Subcutaneous adipose tissue (tissue), 4 donors: ENCODE data around the gene SPEG. TPM values are rescaled to one million over a fixed set of nuclear protein-coding genes. Genes with fewer than 3 reads are reported as not detected.

ENCODE experiments used
- total RNA-seq, 4 donors: library from RNA; depleted of rRNA; stranded (reverse); fragments of >200 nt; gene quantifications; one replicate each; pipeline ENCODE4 v1.1.0, GENCODE V29; 2016
- TF ChIP-seq, protein P1 (sequence below): fragments of 450-650 bp; IDR thresholded peaks from one replicate; pipeline ENCODE4 v1.5.1; 2016; ENCODE audit warnings: low read depth, mild to moderate bottlenecking, control low read depth, antibody characterized with exemption, moderate library complexity

The SPEG gene
- total RNA-seq, 4 donors from 2014 or later = 0.49 to 5.9 (median 2.9) TPM

DNA sequence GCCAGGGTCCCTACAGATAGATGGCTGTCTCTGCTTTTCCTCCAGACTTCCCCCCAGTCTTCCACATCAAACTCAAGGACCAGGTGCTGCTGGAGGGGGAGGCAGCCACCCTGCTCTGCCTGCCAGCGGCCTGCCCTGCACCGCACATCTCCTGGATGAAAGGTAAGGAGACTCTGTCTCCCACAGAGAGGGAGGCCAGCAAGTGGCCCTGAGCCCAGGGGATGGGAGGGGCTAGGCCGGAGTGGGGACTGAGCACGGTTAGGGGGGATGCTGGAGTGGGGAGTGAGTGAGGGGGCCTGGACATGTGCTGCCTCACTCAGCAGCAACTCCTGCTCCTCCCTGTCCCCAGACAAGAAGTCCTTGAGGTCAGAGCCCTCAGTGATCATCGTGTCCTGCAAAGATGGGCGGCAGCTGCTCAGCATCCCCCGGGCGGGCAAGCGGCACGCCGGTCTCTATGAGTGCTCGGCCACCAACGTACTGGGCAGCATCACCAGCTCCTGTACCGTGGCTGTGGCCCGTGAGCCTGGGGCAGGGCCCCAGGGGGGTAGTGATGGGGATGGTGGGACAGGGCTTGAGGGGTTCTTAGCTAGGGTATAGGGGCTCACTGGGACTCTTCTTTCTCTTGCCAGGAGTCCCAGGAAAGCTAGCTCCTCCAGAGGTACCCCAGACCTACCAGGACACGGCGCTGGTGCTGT is 53.7 kb downstream of the SPEG start:
- TF ChIP-seq, protein P1, sequence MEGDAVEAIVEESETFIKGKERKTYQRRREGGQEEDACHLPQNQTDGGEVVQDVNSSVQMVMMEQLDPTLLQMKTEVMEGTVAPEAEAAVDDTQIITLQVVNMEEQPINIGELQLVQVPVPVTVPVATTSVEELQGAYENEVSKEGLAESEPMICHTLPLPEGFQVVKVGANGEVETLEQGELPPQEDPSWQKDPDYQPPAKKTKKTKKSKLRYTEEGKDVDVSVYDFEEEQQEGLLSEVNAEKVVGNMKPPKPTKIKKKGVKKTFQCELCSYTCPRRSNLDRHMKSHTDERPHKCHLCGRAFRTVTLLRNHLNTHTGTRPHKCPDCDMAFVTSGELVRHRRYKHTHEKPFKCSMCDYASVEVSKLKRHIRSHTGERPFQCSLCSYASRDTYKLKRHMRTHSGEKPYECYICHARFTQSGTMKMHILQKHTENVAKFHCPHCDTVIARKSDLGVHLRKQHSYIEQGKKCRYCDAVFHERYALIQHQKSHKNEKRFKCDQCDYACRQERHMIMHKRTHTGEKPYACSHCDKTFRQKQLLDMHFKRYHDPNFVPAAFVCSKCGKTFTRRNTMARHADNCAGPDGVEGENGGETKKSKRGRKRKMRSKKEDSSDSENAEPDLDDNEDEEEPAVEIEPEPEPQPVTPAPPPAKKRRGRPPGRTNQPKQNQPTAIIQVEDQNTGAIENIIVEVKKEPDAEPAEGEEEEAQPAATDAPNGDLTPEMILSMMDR = no peak

DNA sequence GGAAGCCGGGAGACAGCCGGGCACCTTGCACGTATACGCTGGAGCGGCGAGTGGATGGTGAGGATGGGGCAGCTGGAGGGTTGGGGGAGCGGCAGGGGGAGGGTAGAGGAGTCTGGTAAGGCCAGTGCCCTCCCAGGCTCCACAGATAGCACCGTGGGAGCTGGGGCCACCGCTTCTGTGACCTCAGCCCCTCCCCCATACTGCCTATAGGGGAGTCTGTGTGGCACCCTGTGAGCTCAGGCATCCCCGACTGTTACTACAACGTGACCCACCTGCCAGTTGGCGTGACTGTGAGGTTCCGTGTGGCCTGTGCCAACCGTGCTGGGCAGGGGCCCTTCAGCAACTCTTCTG is 54.2 kb downstream of the SPEG start:
- TF ChIP-seq, protein P1 = no peak

DNA sequence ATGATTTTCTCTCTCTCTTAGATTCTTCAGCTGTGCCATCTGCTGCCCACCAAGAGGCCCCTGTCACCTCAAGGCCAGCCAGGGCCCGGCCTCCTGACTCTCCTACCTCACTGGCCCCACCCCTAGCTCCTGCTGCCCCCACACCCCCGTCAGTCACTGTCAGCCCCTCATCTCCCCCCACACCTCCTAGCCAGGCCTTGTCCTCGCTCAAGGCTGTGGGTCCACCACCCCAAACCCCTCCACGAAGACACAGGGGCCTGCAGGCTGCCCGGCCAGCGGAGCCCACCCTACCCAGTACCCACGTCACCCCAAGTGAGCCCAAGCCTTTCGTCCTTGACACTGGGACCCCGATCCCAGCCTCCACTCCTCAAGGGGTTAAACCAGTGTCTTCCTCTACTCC is 54.7 kb downstream of the SPEG start:
- TF ChIP-seq, protein P1 = no peak

DNA sequence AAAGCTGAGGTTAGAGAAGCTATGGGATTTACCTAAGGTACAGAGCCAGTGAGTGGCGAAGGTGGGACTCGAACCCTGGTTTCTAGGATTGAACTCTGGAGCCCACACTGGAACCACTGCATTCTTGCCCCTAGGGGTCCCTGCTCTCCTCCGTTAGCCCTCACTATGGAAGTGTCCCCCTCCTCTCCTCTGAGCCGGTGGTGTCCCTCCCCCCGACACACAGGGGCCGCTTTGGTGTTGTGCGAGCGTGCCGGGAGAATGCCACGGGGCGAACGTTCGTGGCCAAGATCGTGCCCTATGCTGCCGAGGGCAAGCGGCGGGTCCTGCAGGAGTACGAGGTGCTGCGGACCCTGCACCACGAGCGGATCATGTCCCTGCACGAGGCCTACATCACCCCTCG is 55.5 kb downstream of the SPEG start:
- TF ChIP-seq, protein P1 = no peak

DNA sequence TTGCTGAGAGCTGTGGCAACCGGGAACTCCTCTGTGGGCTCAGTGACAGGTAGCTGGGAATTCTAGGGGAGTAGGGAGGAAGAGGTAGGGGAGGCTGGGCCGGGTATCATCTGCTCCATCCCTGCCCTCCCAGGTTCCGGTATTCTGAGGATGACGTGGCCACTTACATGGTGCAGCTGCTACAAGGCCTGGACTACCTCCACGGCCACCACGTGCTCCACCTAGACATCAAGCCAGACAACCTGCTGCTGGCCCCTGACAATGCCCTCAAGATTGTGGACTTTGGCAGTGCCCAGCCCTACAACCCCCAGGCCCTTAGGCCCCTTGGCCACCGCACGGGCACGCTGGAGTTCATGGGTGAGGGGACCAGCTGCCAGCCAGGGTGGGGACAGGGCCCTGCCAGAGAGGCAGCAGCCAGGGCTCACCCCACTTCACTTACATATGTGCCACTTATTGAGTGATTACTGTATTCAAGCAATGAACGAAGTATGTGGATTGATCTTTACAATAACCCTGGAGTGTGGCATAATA is 56.0 kb downstream of the SPEG start:
- TF ChIP-seq, protein P1 = no peak

DNA sequence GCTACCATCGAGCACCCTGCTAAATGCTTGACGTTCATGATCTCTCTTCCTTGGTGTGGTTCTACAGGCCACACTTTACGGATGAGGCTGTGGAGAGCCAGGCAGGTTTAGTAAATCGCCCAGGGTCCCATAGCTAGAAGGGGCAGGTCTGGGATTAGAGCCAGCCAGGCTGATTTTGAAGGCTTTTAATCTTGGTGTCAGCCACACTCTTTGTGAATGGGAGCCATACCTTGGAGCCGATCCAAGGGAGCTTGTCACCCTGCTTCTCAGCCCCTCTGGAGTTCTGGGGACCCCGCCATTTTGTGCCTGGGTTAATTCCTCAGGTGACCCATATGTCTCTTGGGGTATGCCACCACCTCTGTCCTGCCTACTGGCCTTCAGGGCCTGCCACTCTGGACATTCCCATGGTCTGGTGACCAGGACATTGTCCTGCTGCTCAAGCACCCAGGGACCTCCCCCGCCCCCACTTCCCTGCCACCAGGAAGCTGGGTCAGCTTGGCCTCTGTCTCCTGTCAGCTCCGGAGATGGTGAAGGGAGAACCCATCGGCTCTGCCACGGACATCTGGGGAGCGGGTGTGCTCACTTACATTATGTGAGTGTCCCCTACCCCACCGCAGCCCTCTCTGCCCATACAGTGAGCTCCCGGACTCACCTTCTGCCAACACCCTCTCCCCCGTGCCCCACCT is 56.8 kb downstream of the SPEG start:
- TF ChIP-seq, protein P1 = no peak

DNA sequence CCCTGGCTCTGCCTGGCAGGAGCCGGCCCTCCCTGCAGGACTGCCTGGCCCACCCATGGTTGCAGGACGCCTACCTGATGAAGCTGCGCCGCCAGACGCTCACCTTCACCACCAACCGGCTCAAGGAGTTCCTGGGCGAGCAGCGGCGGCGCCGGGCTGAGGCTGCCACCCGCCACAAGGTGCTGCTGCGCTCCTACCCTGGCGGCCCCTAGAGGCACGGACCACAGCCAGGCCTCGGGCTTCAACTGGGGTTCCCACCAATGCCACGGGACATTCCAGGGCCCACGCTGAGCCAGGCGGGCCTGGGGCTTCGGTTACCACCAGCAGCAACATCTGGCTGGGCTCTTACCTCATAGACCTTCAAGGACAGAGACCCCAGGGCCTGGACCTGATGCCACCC is 57.9 kb downstream of the SPEG start:
- TF ChIP-seq, protein P1 = no peak
